HG03060 (cell line): Measurements from ENCODE around the gene NOMO2.
A peak's percentile ranks its signal among the peaks of the same experiment; 100 is the strongest.
"Not testable (repeated sequence)": the region's sequence is repeated elsewhere in the genome, so short reads cannot be mapped to it uniquely, and the experiment has no call there.

Source experiments
- ATAC-seq: cut with Tn5 transposase; IDR thresholded peaks from one replicate; pipeline ENCODE4 v1.9.1; 2021; ENCODE audit warnings: low read depth, moderate number of reproducible peaks; ENCODE audit not compliant: unreplicated experiment

Gene NOMO2

GRCh38 chr16:18561727-18562314 is at the start of gene NOMO2:
TSS of gene NOMO2 (minus strand) at chr16:18562097. CDS start at chr16:18562040, 57 bp downstream.
- ATAC-seq: peak; percentile 77

- not testable (repeated sequence) for ATAC-seq
Observed at GRCh38 chr16:18610147-18610803, 48.4 kb upstream of the NOMO2 start.

DNA sequence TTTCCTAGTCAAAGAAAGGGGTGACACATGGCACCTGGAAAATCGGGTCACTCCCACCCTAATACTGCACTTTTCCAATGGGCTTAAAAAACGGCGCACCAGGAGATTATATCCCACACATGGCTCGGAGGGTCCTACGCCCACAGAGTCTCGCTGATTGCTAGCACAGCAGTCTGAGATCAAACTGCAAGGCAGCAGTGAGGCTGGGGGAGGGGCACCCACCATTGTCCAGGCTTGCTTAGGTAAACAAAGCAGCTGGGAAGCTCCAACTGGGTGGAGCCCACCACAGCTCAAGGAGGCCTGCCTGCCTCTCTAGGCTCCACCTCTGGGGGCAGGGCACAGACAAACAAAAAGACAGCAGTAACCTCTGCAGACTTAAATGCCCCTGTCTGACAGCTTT is 46.4 kb upstream of the NOMO2 start:
- not testable (repeated sequence) for ATAC-seq

- ATAC-seq: not testable (repeated sequence)
Observed at GRCh38 chr16:18603572-18604246, 41.8 kb upstream of the NOMO2 start.

DNA sequence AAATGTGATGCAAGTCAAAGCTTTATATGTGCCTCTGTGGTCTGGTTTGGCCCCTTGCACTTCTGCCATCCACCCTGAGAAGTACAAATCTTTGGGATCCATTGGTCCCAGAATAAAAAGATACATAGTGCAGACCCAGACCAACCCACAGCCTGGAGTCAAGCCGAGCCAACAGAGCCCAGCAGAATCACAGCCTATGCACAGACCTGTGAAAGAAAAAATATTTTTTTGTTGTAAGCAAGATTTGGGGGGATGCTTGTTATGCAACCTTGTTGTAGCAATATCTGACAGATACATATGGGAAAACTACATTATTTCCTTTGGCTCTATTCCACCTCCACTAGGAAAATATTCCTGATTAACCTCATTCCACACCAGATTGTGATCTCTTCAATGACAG is 36.7 kb upstream of the NOMO2 start:
- not testable (repeated sequence) for ATAC-seq

- ATAC-seq: not testable (repeated sequence)
Observed at GRCh38 chr16:18597734-18598133, 35.8 kb upstream of the NOMO2 start.

DNA sequence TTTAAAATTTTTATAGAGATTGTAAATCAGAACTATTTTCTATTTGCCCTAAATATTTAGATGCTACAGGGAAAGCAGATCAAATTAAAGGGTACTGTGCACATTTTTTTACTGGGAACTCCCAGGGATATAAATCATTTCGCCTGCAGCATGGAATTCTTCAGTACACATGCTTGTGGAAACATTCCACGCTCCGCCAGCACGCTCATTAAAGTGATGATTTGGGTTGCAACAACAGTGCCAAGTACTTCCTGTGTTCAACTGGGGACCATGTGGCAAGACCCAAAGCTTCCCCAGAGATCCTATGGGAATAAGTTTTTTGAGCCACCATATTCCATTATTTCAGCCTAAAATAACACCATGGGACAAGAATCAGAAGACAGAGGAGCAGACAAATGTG is 35.4 kb upstream of the NOMO2 start:
- ATAC-seq: not testable (repeated sequence)

- not testable (repeated sequence) for ATAC-seq
Observed at GRCh38 chr16:18595796-18596195, 33.9 kb upstream of the NOMO2 start.

GRCh38 chr16:18594880-18595279 is 33.0 kb upstream of the NOMO2 start:
- not testable (repeated sequence) for ATAC-seq

DNA sequence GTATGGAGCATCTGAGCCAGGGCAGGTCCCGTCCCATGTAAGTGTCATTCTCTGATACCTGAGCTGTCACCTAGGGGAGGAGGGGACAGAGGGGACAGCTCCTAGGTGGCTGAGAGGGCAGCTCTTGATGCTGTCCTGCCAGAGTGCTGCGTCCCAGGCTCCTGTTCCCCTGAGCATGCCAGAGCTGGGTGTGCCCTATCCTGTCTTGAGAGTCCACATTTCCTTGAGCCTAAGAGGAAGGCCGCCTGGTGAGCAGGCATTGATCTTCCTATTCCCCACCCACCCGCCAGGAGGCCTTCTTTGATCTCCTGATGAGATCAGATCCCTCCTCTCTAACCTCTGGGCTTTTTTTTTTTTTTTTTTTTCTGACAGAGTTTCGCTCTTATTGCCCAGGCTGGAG is 32.0 kb upstream of the NOMO2 start:
- ATAC-seq: not testable (repeated sequence)

GRCh38 chr16:18592982-18593381 is 31.1 kb upstream of the NOMO2 start:
- not testable (repeated sequence) for ATAC-seq

- ATAC-seq: not testable (repeated sequence)
Observed at GRCh38 chr16:18591908-18592307, 30.0 kb upstream of the NOMO2 start.

GRCh38 chr16:18591441-18591840 is 29.5 kb upstream of the NOMO2 start:
- not testable (repeated sequence) for ATAC-seq

DNA sequence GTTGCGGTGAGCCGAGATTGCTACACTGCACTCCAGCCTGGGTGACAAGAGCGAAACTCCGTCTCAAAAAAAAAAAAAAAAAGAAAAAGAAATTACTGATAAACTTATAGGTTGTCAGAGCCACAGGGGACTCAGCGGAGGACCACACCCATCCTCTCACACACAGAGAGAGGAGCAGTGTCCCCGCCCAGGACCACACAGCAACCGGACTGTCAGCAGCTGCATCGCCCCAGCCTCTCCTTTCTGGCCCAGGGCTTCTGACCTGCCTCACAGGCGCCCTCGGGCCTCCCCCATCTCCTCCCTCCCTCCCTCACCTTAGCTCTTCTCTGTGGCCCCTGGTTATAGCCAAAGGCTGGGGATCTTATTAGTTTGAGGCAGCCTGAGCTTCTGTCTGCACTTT is 27.9 kb upstream of the NOMO2 start:
- ATAC-seq: not testable (repeated sequence)

- not testable (repeated sequence) for ATAC-seq
Observed at GRCh38 chr16:18586560-18587540, 25.0 kb upstream of the NOMO2 start.

DNA sequence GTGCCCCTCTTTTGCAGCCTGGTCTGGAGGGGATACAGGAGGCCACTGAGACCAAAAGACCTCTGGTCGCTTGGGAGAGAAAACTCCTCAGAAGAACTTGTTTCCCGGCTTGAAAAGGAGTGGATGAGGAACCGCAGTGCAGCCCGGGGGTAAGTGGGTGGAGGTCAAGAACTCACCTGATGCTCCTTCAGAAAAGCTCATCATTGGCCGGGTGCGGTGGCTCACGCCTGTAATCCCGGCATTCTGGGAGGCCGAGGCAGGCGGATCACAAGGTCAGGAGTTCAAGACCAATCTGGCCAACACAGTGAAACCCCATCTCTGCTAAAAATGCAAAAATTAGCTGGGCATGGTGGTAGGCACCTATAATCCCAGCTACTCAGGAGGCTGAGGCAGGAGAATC is 23.9 kb upstream of the NOMO2 start:
- ATAC-seq: not testable (repeated sequence)

- ATAC-seq: no peak
Observed at GRCh38 chr16:18582902-18583301, 21.0 kb upstream of the NOMO2 start.

DNA sequence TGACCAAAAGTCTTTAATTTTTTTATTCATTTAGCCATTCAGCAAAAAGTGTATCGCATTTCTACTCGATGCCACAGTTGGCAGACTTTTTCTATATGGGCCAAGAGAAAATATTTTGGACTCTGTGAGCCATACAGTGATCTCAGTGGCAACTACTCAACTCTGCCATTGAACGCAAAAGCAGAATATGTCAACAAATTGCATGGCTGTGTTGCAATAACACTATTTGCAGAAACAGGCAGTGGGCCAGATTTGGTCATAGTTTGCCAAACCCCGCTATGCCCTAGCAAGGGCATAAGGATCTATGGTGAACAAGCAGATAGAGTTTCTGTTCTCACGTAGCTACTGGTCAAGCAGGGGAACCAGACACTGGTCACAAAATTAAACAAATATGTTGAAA is 18.5 kb upstream of the NOMO2 start:
- ATAC-seq: not testable (repeated sequence)

DNA sequence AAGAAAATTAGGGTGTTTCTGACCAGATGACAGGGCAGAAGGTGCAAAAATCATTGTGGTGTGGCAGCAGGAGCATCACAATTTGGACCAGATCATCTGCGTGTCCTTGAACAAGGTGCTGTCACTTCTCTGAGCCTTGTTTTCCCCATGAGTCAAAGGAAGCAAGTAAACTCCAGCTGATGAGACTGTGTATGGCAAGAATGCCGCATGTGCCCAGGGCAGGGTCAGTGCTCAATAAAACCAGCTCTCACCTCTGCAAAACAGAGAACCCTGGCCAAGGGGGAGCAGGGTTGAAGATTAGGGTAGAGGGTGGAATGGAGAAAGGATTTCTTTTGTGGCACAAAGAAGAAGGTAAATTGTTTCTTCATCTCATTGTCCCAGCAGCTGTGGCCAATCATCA is 17.4 kb upstream of the NOMO2 start:
- not testable (repeated sequence) for ATAC-seq

DNA sequence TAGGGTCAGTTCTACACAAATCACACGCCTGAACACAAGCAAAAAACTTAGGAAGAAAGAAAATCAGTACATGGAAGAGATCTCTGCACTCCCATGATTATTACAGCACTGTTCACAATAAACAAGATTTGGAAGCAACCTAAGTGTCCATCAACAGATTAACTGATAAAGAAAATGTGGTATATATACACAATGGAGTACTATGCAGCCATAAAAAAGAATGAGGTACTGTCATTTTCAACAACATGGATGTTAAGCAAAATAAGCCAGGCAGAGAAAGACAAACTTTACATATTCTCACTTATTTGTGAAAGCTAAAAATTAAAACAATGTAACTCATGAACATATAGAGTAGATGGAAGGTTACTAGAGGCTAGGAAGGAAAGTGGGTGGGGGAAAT is 16.0 kb upstream of the NOMO2 start:
- ATAC-seq: not testable (repeated sequence)
